ENCODE data around the gene MLLT6.

DNA sequence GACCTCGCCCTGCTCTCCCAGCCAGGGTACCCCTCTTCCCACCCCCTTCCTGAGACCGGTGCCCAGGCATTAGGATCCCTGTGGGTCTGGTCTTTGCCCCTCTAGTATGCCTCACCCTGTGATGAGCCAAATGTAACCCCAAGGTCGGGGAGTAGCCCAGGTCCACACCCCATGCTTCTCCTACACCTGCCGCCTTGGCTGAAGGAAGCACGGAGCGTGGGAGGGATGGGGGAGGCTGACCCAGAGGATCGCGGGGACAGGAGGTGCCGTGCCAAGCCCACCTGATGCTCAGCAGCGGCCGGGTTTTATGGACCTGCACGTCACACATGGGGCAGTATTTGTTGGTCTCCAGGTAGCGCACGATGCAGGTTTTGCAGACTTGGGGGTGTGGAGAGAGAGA lies 34.2 kb downstream of the MLLT6 start:
- no peak for TF ChIP-seq POLR2A (IDR thresholded peaks at IDR 0.05; ENCODE audit: low read length)
- TF ChIP-seq GATA1 (IDR thresholded peaks at IDR 0.05; ENCODE audit: low read depth, low read length), result no peak
